ENCODE data around the gene TFDP2. TPM values are rescaled to one million over a fixed set of nuclear protein-coding genes. Genes with fewer than 3 reads are reported as not detected.

TFDP2 gene
- total and polyA plus RNA-seq, 2 of the 8 experiments (the other 6 are each of a cell fraction or from before 2014, with no cell fraction given) = 41.1 to 119 TPM

DNA sequence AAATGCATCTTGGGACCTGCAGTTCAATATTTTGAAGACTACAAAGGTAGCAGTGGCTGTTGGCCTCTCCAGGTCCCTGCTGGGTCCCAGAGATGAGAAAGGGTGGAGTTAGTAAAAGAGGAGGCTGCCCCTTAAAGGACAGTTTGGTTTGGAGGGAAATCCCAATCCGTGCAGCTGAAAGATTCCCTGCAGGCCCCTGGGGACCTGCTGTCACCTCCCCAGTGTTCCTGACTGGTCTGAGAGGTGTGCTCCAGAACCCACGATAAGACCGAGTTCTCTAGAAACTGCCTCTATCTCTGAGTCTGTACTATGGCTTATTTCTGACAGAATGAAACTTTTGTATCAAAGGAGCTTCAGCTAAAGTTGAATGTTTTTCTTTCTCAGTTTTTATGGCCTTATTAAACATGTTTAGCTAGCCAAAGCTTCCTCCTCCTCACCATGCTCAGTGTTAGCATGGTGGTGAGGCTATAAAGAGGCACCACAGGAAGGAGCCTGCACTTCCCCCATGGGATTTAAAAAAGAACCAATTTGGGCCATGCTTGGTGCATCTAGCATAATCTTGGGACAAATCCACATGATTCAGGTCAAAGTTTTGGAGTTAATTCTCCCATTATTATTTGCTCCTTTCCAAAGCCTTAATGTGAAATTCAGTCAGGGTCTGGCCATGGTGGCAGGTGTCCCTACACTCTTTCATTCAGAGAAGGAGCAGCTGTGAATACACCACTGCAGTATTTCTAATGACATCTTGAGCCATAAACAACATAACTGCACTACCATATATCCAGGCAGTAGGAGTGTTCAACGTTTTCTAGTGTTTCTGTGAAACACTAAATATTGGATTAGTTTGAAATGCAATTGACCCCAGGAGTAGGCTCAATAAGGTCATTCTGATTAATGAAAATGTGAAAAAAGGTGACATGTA is 198.5 kb downstream of the TFDP2 start:
- H3K27ac ChIP-seq (ENCODE audit: low read depth, low read length) = no peak overlapping the region
- no peak overlapping the region for H3K14ac ChIP-seq (ENCODE audit: insufficient read length)
- H2BK5ac ChIP-seq (ENCODE audit: low read depth, low read length) = no peak overlapping the region
- no peak overlapping the region for H2BK120ac ChIP-seq (replicated peaks; ENCODE audit: low read depth, low read length)
- peaks cover 2 to 32% (median 17%) of the 10 kb centered on the region in 4 experiments; a peak in 5 of 8 replicates for H3K36me3 ChIP-seq (ENCODE audit: control insufficient read depth in 2 of 4, insufficient read depth in 4 of 4, low read length in 3 of 4)
- H4K5ac ChIP-seq (ENCODE audit: insufficient read length, low read depth, low read length) = no peak overlapping the region
- H3K79me1 ChIP-seq (ENCODE audit: low read depth, low read length) = no peaks in the 10 kb centered on the region; the same call in 1 of the 2 replicates
- no peaks in the 10 kb centered on the region for H4K20me1 ChIP-seq (replicated peaks in 1 of 2; ENCODE audit: control insufficient read depth in 1 of 2, insufficient read depth in 2 of 2, low read length in 2 of 2)
- DNase-seq (ENCODE audit: low read depth in 1 of 2, low spot score in 2 of 2) (peak in 1 of 2 experiments; percentile 23), FAIRE-seq (no peak)
- ChIA-PET POLR2A (ENCODE audit: partially characterized antibody) (no interaction called here), CTCF (ENCODE audit: partially characterized antibody) (interaction anchor here (0.6 to 1.9 kb wide), 5 partner anchors 14 to 662 kb away, joined by 3 to 5 read pairs (median 4); no protein-coding TSS in a partner anchor)
- 95% methylated on average over 4 of the region's 4 CpGs; no CpG with 5 or more reads in 1 of the 2 experiments for WGBS, 2 experiments (ENCODE audit: extremely low coverage in 1 of 2, insufficient coverage in 1 of 2, insufficient read length in 1 of 2, insufficient replicate concordance in 2 of 2, low coverage in 1 of 2, low lambda C conversion rate in 2 of 2, missing lambda C conversion rate in 1 of 2)
- no peaks in the 10 kb centered on the region for H3K23me2 ChIP-seq (ENCODE audit: low read depth, low read length)
- H3K56ac ChIP-seq (replicated peaks; ENCODE audit: insufficient read length, low read depth, low read length) = no peak overlapping the region
- H3K4me3 ChIP-seq (ENCODE audit: extremely low read depth in 1 of 4, insufficient read depth in 2 of 4, low read depth in 3 of 4, low read length in 4 of 4) = no peak overlapping the region
- no peak overlapping the region for H4K91ac ChIP-seq (replicated peaks; ENCODE audit: insufficient read length, low read length)
- no peaks in the 10 kb centered on the region for H3K27me3 ChIP-seq (replicated peaks in 1 of 4; ENCODE audit: control insufficient read depth in 3 of 4, extremely low read depth in 1 of 4, insufficient read depth in 3 of 4, low read length in 3 of 4)
- H3K4me2 ChIP-seq (ENCODE audit: insufficient read depth in 1 of 2, low read depth in 2 of 2, low read length in 2 of 2) = no peak overlapping the region
- H3K4me1 ChIP-seq (replicated peaks in 1 of 4; ENCODE audit: control insufficient read depth in 3 of 4, insufficient read depth in 4 of 4, low read length in 3 of 4) = no peaks in the 10 kb centered on the region; a peak in 1 of 7 replicates
- no peak overlapping the region for H2AK5ac ChIP-seq (ENCODE audit: low read depth, low read length)
- no peak overlapping the region for H2BK20ac ChIP-seq (ENCODE audit: low read length)
- no peak overlapping the region for H3K18ac ChIP-seq (ENCODE audit: extremely low read depth, low read length)
- TF ChIP-seq, protein P1, sequence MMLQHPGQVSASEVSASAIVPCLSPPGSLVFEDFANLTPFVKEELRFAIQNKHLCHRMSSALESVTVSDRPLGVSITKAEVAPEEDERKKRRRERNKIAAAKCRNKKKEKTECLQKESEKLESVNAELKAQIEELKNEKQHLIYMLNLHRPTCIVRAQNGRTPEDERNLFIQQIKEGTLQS (IDR thresholded peaks at IDR 0.05; ENCODE audit: insufficient read depth, low read depth, low read length) = no peak
- TF ChIP-seq NRF1 (IDR thresholded peaks at IDR 0.05; ENCODE audit: low read depth, low read length) (no peak), BRCA1 (IDR thresholded peaks at IDR 0.05; ENCODE audit: low read depth, low read length) (no peak), SP1 (IDR thresholded peaks at IDR 0.05; ENCODE audit: low read depth, low read length) (no peak), RBBP5 (IDR thresholded peaks at IDR 0.05; ENCODE audit: borderline replicate concordance, low read depth, low read length) (no peak), SRF (IDR thresholded peaks at IDR 0.05; ENCODE audit: low read depth, low read length) (no peak), RAD21 (IDR thresholded peaks at IDR 0.05 in 1 of 2, conservative IDR thresholded peaks at IDR 0.05 in 1 of 2; ENCODE audit: low read depth in 2 of 2, low read length in 2 of 2) (no peak), SUZ12 (IDR thresholded peaks at IDR 0.05; ENCODE audit: low read length) (no peak), KDM5A (IDR thresholded peaks at IDR 0.05; ENCODE audit: low read length) (no peak), CEBPB (IDR thresholded peaks at IDR 0.05; ENCODE audit: low read depth, low read length) (no peak)
- H2BK15ac ChIP-seq (ENCODE audit: low read length) = no peak overlapping the region
- H3K79me2 ChIP-seq (ENCODE audit: control insufficient read depth in 1 of 2, insufficient read depth in 2 of 2, low read length in 2 of 2) = no peaks in the 10 kb centered on the region
- no peaks in the 10 kb centered on the region for H3K9me3 ChIP-seq (ENCODE audit: insufficient read depth in 2 of 2, low read depth in 1 of 2, low read length in 1 of 2)
- no peak overlapping the region for H3K23ac ChIP-seq (ENCODE audit: insufficient read length)
- no peak overlapping the region for H2BK12ac ChIP-seq (ENCODE audit: low read depth, low read length)
- no peak overlapping the region for H2AFZ ChIP-seq (ENCODE audit: low read length)
- no peak overlapping the region for H3K9ac ChIP-seq (replicated peaks in 1 of 4; ENCODE audit: extremely low read depth in 1 of 4, low read depth in 3 of 4, low read length in 3 of 4)
- no peak overlapping the region for H3K4ac ChIP-seq (replicated peaks; ENCODE audit: insufficient read length, low read depth, low read length)
- H4K8ac ChIP-seq (ENCODE audit: extremely low read depth, insufficient read depth, low read length) = no peak overlapping the region

Data from H1 (cell line).